HPDE6-E6E7 (cell line): ENCODE data around the gene C1QTNF12.

ENCODE experiments used
- DNase-seq: peaks from one replicate; pipeline ENCODE4 v3.0.0; 2011; ENCODE audit warnings: missing footprints; ENCODE audit errors: extremely low spot score

The C1QTNF12 gene, protein sequence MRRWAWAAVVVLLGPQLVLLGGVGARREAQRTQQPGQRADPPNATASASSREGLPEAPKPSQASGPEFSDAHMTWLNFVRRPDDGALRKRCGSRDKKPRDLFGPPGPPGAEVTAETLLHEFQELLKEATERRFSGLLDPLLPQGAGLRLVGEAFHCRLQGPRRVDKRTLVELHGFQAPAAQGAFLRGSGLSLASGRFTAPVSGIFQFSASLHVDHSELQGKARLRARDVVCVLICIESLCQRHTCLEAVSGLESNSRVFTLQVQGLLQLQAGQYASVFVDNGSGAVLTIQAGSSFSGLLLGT

DNA sequence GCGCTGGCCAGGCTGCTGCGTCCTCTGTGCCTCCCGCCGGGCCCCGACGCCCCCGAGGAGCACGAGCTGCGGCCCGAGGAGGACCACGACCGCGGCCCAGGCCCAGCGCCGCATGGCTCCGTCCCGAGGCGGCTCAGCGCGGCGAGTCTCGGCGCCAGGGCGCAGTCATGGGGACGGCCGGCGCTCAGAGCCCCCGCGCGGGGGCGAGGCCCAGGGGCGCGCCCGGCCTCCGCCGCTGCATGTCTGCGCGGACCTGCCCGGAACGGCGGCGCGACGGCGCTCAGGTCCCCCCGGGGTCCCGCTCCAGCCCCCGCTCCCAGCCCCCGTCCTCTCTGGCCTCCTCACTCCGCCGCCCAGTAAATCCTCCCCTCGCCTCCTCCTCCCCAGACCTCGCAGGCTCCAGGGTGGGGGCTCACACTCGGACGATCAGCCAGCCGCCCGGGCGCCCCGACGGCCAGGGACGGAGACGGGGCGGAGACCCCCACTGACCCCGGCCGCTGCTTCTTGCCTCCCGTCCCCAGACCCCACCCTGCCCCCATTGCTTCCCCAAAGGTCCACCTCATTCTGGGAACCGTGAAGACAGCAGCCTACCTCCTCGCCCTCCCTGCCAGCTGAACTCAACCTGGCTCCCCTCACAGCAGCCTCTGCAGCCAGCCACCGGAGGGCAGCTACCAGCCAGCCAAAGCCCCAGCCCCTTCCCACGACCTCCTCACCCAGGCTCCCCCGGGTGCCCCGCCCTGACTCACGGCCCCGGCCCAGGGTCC lies at the start of gene C1QTNF12:
C1QTNF12 (minus strand) TSS at position 146 of the 764 bp plus-strand sequence; CDS start at position 114, 32 bp downstream.
- no peak for DNase-seq

DNA sequence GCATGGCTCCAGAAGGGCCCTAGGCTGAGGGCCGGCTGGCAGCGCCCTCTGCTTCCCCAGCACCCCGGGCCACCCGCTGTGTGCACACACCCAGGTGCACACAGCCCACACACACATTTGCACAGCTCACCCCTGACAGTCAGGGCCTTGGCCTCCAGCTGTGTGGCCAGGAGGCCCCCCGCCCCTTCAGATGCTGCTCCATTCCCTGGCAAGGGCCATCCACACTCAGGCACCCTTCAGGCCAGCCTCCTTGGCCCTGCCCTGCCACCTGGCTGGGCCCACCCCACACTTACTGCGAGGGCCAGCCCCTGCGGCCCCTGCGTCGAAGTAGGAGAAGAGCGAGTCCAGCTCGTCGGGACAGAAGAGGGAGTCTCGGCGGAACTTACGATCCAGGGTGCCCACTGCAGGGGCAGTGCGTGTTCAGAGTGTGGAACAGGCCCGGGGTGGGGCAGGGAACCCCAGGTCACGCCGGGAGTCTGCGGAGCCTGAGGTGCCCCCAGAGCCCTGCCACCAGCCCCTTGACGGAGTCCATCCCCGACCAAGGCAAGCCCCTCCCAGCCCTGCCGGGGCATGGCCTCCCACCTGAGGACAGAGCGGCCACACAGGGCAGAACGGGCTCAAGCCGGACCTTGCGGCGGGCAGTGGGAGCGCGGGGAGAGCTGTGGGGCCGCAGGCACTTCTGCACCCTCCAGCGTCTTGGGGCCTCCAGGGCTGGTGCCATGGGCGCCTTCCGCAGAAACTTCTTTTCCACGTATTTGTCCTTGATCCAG lies 48.8 kb upstream of the C1QTNF12 start:
- DNase-seq = no peak

DNA sequence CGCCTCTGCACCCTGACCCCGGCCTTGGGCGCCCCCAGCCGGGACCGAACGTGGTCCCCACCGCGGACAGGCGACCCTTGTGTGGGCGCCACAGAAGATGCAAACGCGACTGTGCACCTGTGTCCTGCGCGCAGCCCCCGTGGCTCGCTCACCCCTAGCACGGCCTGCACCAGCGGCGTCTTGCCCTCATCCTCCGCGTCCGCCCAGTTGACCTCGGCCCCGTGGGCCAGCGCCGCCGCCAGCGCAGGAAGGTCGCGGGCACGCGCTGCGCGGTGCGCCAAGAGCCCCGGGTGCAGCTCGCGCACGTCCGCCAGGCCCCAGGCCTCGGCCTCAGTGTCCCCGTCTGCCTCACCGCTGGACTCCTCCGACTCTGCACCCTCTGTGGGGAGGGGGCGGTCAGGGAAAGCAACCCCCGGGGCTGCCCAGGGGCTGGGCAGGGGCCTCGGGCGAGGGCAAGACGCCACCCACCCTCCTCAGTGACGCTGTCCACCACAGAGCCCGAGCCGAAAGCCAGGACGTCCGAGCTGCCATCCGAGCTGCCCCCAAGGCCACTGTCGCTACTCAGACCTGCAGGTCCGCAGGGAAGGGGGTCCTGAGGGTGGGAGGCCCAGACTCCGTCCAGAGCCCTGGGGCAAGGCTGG lies 47.8 kb upstream of the C1QTNF12 start:
- no peak for DNase-seq

- no peak for DNase-seq
Observed at GRCh38 chr1:1293263-1294249, 47.0 kb upstream of the C1QTNF12 start.

DNA sequence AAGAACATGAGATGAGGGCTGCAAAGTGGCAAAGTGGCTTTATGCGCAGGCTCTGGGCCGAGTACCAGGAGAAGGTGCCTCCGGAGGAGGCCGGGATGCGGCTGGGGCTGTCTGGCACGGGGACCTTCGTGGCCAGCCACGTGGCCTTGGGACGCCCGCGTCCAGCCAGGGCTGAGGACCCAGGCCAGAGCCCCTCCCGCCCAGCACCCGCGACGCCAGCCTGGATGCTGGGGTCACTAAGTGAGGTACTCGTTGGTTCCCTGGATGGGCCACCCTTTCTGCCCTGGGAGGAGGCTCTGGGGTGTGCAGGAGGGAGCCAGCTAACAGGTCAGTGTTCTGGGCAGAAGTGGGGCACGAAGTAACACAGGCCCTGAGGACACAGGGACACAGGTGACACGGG lies 46.3 kb upstream of the C1QTNF12 start:
- DNase-seq = no peak

- no peak for DNase-seq
Observed at GRCh38 chr1:1292442-1292779, 45.9 kb upstream of the C1QTNF12 start.

GRCh38 chr1:1291548-1292441 lies 45.3 kb upstream of the C1QTNF12 start:
- no peak for DNase-seq

- DNase-seq = no peak
Observed at GRCh38 chr1:1291023-1291528, 44.6 kb upstream of the C1QTNF12 start.

DNA sequence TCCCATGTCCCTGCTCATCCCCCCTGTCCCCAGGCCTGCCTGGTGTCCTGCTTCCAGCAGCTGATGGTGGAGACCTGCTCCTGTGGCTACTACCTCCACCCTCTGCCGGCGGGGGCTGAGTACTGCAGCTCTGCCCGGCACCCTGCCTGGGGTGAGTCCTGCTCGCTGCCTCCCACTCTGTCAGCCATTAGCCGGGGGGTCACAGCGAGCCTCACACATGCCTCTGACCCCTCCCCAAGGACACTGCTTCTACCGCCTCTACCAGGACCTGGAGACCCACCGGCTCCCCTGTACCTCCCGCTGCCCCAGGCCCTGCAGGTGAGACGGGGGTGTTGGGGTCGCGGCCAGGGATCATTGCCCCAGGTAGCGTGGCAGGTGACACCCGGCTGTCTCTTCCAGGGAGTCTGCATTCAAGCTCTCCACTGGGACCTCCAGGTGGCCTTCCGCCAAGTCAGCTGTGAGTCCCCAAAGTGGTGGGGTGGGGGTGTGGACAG lies 43.8 kb upstream of the C1QTNF12 start:
- no peak for DNase-seq

DNA sequence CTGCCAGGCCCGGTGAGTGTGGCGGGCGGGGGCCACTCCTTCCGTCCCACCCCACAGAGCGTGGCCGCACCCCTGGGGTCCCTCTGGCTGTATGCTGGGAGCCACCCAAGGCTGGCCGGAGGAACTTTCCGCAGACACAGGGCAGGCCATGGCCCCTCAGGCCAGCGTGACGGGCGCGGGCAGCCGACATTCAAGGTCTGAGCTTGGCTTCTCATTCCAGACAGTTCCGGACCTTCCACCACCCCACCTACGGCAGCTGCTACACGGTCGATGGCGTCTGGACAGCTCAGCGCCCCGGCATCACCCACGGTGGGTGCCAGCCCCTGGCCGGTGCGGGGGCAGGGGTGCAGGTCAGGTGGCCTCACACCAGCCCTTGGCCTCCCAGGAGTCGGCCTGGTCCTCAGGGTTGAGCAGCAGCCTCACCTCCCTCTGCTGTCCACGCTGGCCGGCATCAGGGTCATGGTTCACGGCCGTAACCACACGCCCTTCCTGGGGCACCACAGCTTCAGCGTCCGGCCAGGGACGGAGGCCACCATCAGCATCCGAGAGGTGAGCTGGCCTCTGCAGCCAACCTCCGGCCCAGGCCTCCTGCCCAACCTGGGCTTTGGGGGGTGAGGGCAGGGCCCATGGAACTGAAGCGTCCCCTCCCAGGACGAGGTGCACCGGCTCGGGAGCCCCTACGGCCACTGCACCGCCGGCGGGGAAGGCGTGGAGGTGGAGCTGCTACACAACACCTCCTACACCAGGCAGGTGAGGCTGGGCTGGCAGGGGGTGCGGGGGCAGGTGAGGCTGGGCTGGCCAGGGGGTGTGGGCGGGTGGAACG lies 41.0 kb upstream of the C1QTNF12 start:
- DNase-seq = no peak

GRCh38 chr1:1286313-1287261 lies 40.1 kb upstream of the C1QTNF12 start:
- no peak for DNase-seq

DNA sequence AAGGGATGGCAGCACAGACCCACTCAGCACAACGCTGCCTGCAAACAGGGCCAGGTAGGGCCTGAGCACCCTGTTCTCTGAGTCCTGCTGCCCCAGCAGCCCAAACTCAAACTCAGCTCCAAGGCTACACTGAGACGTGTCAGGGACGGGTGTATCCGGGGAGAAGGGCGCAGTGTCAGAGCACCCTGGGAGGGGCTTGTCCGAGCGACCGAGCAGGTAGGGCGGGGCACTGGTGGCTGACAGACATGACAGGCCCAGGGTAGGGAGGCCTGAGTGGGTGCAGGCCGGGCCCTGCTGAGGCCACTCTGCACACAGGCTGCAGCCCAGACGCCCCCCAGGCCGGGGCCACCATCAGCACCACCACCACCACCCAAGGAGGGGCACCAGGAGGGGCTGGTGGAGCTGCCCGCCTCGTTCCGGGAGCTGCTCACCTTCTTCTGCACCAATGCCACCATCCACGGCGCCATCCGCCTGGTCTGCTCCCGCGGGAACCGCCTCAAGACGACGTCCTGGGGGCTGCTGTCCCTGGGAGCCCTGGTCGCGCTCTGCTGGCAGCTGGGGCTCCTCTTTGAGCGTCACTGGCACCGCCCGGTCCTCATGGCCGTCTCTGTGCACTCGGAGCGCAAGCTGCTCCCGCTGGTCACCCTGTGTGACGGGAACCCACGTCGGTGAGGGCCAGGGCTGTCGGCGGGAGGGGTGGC lies 39.2 kb upstream of the C1QTNF12 start:
- no peak for DNase-seq

- DNase-seq = no peak
Observed at GRCh38 chr1:1285102-1285571, 38.6 kb upstream of the C1QTNF12 start.

DNA sequence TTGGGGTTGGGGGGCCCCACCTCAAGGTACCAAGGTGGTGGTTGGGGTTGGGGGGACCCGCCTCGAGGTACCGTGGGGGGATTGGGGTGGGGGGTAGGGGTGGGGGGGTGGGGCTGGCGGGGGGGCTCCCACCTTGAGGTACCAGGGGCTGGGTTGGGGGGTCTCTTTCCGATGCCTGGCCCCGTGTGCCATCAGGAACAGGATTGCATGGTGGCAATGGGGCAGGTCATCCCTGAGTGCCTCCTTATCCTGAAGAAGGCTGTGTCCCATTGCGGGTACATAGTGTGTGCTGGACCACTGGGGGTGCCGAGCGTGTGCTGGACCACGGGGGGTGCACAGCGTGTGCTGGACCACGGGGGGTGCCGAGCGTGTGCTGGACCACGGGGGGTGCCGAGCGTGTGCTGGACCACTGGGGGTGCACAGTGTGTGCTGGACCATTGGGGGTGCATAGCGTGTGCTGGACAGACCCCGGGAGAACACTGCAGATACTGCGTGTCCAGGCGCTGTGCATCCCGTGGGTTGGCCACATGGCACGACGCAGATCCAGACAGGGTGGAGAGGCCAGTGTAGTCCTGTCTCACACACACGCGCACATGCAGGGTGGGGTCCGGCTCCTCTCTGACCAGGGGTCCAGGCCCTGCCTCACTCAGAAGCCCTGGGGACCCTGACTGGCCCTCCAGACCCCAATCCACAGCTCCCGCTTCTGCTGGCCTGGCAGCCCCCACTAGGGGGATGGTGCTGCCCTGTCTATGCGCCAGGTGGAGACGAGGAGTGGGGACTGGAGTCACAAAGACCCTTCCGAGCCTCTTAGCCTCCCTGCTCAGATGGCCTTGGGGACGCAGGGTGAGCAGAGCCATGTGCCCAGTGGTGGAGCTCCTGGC lies 37.9 kb upstream of the C1QTNF12 start:
- no peak for DNase-seq

GRCh38 chr1:1283821-1284220 lies 37.3 kb upstream of the C1QTNF12 start:
- DNase-seq = no peak

DNA sequence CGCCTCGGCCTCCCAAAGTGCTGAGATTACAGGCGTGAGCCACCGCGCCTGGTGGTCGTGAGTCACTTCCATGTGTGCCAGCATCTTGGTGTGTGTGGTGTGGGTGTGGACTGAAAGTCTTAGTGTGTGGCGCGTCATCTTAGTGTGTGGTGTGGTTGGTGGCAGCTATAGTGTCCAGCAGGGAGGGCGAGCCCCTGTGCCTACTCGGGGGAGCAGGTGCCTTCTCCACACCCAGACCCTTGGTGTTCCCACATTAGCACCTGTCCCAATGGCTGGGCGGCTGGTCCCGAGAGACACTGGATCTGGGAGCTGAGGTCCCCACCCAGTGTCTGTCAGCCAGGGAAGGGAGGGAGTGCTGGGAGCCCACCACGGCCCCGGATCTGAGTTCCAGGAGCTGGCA lies 36.5 kb upstream of the C1QTNF12 start:
- DNase-seq = no peak
